ENCODE results near the gene CAMTA1. TPM values are rescaled to one million over a fixed set of nuclear protein-coding genes. Genes with fewer than 3 reads are reported as not detected.

The CAMTA1 gene
- total RNA-seq, 2 experiments from 2014 or later: 43.9 to 73.3 TPM

GRCh38 chr1:7229186-7229585 is 443.9 kb downstream of the CAMTA1 start:
- intact Hi-C loops (cut with micrococcal nuclease; ENCODE audit: unreplicated experiment): no loop called here
- H3K36me3 ChIP-seq (ENCODE audit: insufficient read depth, low read length): no peaks in the 10 kb centered on the region
- H3K79me2 ChIP-seq (ENCODE audit: insufficient read depth, low read depth, low read length): no peaks in the 10 kb centered on the region
- TF ChIP-seq, protein P1, sequence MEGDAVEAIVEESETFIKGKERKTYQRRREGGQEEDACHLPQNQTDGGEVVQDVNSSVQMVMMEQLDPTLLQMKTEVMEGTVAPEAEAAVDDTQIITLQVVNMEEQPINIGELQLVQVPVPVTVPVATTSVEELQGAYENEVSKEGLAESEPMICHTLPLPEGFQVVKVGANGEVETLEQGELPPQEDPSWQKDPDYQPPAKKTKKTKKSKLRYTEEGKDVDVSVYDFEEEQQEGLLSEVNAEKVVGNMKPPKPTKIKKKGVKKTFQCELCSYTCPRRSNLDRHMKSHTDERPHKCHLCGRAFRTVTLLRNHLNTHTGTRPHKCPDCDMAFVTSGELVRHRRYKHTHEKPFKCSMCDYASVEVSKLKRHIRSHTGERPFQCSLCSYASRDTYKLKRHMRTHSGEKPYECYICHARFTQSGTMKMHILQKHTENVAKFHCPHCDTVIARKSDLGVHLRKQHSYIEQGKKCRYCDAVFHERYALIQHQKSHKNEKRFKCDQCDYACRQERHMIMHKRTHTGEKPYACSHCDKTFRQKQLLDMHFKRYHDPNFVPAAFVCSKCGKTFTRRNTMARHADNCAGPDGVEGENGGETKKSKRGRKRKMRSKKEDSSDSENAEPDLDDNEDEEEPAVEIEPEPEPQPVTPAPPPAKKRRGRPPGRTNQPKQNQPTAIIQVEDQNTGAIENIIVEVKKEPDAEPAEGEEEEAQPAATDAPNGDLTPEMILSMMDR (conservative IDR thresholded peaks at IDR 0.05; ENCODE audit: low read length): no peak
- no peak for TF ChIP-seq EZH2phosphoT487 (IDR thresholded peaks at IDR 0.05; ENCODE audit: borderline replicate concordance, low read depth, low read length)
- H3K9me2 ChIP-seq (ENCODE audit: insufficient read depth, low read length): no peaks in the 10 kb centered on the region
- no peak overlapping the region for H3K27ac ChIP-seq (ENCODE audit: low read depth, low read length, poor library complexity, severe bottlenecking)
- DNase-seq (ENCODE audit: low spot score): no peak
- H3K4me1 ChIP-seq (ENCODE audit: insufficient read depth, low read length, poor library complexity, severe bottlenecking): no peaks in the 10 kb centered on the region
- H2AFZ ChIP-seq (ENCODE audit: low read length): no peak overlapping the region
- ChIA-PET POLR2A (no interaction called here), CTCF (ENCODE audit: unreplicated experiment) (no interaction called here)
- H3K9me3 ChIP-seq (ENCODE audit: low read length): no peaks in the 10 kb centered on the region
- H3K4me3 ChIP-seq (ENCODE audit: low read depth, low read length, poor library complexity, severe bottlenecking): no peak overlapping the region
- H4K20me1 ChIP-seq (ENCODE audit: insufficient read depth, low read length): no peaks in the 10 kb centered on the region
- no peak overlapping the region for H3K4me2 ChIP-seq (ENCODE audit: low read length)
- BruUV-seq (replicated peaks): no TSS peak

DNA sequence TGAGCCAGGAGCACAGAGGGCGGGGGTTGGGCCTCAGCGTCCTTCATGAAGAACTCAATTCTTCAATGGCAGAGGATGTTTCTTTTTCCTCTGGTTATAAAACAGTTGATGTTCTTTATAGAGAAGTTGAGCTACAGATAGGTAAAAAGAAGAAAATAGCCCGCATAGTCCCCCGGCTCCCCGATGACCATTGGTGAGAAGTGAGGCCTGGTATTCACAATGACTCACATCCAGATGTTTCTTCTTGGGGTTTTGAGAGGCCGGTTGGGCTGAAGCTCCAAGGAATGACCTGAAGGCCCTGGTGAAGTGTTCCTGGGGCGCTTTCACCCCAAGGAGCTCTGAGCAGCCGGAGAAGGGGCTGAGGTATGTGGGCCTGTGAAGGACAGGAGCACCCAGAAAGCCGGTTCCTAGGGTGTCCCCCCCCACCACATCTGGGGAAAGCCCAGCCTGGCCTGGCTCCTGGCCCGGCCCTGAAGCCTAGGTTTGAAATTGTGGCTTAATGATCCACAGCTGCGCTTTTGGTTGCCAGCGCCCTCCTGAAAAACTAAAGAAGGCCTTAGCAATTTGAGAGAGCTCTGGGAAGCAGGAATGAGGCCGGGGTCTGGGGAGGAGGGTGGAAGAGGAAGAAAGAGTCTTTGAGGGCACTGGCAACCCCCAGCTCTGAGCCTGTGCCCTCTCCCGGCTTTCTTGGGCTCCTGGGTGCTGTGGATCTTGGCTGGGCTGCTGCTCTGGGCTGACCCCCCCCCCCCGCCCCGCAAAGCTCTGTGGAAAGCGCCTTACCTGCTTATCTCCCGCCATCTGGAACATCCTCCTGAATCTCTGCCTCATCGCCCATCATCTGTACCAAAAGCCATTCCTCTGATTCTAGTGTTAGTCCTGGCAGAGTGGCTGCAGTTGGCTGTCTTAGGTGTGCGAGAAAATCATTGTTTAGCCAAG is 444.7 kb downstream of the CAMTA1 start:
- no peaks in the 10 kb centered on the region for H3K79me2 ChIP-seq (ENCODE audit: insufficient read depth, low read depth, low read length)
- CTCF ChIA-PET (ENCODE audit: unreplicated experiment): no interaction called here
- BruUV-seq (replicated peaks): no TSS peak
- no peak for DNase-seq (ENCODE audit: low spot score)
- intact Hi-C loops (cut with micrococcal nuclease; ENCODE audit: unreplicated experiment): no loop called here
- H3K9me2 ChIP-seq (ENCODE audit: insufficient read depth, low read length): no peaks in the 10 kb centered on the region
- TF ChIP-seq, protein P1 (conservative IDR thresholded peaks at IDR 0.05; ENCODE audit: low read length): no peak
- no peak for TF ChIP-seq EZH2phosphoT487 (IDR thresholded peaks at IDR 0.05; ENCODE audit: borderline replicate concordance, low read depth, low read length)
- no peak overlapping the region for H2AFZ ChIP-seq (ENCODE audit: low read length)
- no peaks in the 10 kb centered on the region for H4K20me1 ChIP-seq (ENCODE audit: insufficient read depth, low read length)
- no peak overlapping the region for H3K27ac ChIP-seq (ENCODE audit: low read depth, low read length, poor library complexity, severe bottlenecking)
- H3K4me3 ChIP-seq (ENCODE audit: low read depth, low read length, poor library complexity, severe bottlenecking): no peak overlapping the region
- POLR2A ChIA-PET: no interaction called here
- no peak overlapping the region for H3K4me2 ChIP-seq (ENCODE audit: low read length)
- no peaks in the 10 kb centered on the region for H3K4me1 ChIP-seq (ENCODE audit: insufficient read depth, low read length, poor library complexity, severe bottlenecking)
- no peaks in the 10 kb centered on the region for H3K9me3 ChIP-seq (ENCODE audit: low read length)
- no peaks in the 10 kb centered on the region for H3K36me3 ChIP-seq (ENCODE audit: insufficient read depth, low read length)
